NB4 (cell line): Measurements from ENCODE around the gene GPR158.

ENCODE experiments used
- CTCF ChIP-seq: IDR thresholded peaks from one replicate; pipeline ENCODE4 v1.5.1; 2012; ENCODE audit warnings: low read depth, low read length
- MYC ChIP-seq: IDR thresholded peaks from 2 replicates; pipeline ENCODE4 v1.6.1; 2011; ENCODE audit warnings: low read depth, low read length
- POLR2A ChIP-seq: IDR thresholded peaks from 2 replicates; pipeline ENCODE4 v1.6.1; 2011; ENCODE audit warnings: mild to moderate bottlenecking; ENCODE audit not compliant: insufficient read length; ENCODE audit errors: extremely low read depth

- TF ChIP-seq POLR2A (no peak), CTCF (no peak), MYC (no peak)
Measured at GRCh38 chr10:25575343-25575742, 400.5 kb downstream of the GPR158 start.
